Endodermal cell (in vitro differentiated cells): ENCODE measurements around the gene THAP9. TPM values are rescaled to one million over a fixed set of nuclear protein-coding genes. Genes with fewer than 3 reads are reported as not detected.
A peak's percentile ranks its signal among the peaks of the same experiment; 100 is the strongest.

ENCODE experiments used
- DNase-seq: peaks from one replicate; pipeline ENCODE4 v3.0.0-alpha.2; 2017
- H3K27ac ChIP-seq: 2 replicates; pipeline ENCODE4 v1.5.1; 2013; ENCODE audit warnings: mild to moderate bottlenecking, low read depth, low read length, moderate library complexity
- H3K27me3 ChIP-seq: 2 replicates; pipeline ENCODE4 v1.6.1; 2013; ENCODE audit warnings: mild to moderate bottlenecking, low read length, moderate library complexity; ENCODE audit not compliant: insufficient read depth, control insufficient read depth, poor library complexity, severe bottlenecking
- H3K36me3 ChIP-seq: 2 replicates; pipeline ENCODE4 v1.7.0; 2013; ENCODE audit warnings: mild to moderate bottlenecking, low read length, moderate library complexity; ENCODE audit not compliant: control insufficient read depth, insufficient read depth
- H3K4me1 ChIP-seq: one replicate; pipeline ENCODE4 v1.7.0; 2013; ENCODE audit warnings: low read length; ENCODE audit not compliant: control insufficient read depth, insufficient read depth
- H3K4me3 ChIP-seq: 2 replicates; pipeline ENCODE4 v1.5.1; 2013; ENCODE audit warnings: mild to moderate bottlenecking, low read length, moderate library complexity
- H3K9ac ChIP-seq: 2 replicates; pipeline ENCODE4 v1.6.1; 2013; ENCODE audit warnings: mild to moderate bottlenecking, low read length, moderate library complexity; ENCODE audit not compliant: poor library complexity, severe bottlenecking; ENCODE audit errors: extremely low read depth
- H3K9me3 ChIP-seq: 2 replicates; pipeline ENCODE4 v1.6.1; 2013; ENCODE audit warnings: mild to moderate bottlenecking, low read length, moderate library complexity; ENCODE audit not compliant: control insufficient read depth
- H3K27ac Mint-ChIP-seq: 2 replicates; pipeline ENCODE4 v1.8.0; 2020; ENCODE audit warnings: mixed read lengths
- H3K27me3 Mint-ChIP-seq: 2 replicates; pipeline ENCODE4 v1.8.0; 2021; ENCODE audit warnings: mild to moderate bottlenecking, mixed read lengths; ENCODE audit not compliant: insufficient read depth
- H3K36me3 Mint-ChIP-seq: 2 replicates; pipeline ENCODE4 v1.8.0; 2020; ENCODE audit warnings: low read depth, mixed read lengths
- H3K4me1 Mint-ChIP-seq: 2 replicates; pipeline ENCODE4 v1.8.0; 2020; ENCODE audit warnings: mixed read lengths
- H3K4me3 Mint-ChIP-seq: 2 replicates; pipeline ENCODE4 v1.8.0; 2020; ENCODE audit warnings: mild to moderate bottlenecking, moderate library complexity, mixed read lengths
- H3K9me3 Mint-ChIP-seq: 2 replicates; pipeline ENCODE4 v1.8.0; 2020; ENCODE audit warnings: mild to moderate bottlenecking, mixed read lengths
- WGBS, 2 experiments: methylation state at CpG; one replicate each; pipeline versions ENCODE4 v1.1.5 to v1.1.7; 2013; ENCODE audit warnings: missing lambda C conversion rate in 2 of 2, mixed read lengths in 1 of 2; ENCODE audit not compliant: insufficient coverage in 1 of 2, insufficient read length in 1 of 2; 5-methylcytosine and 5-hydroxymethylcytosine counted together
- total RNA-seq, 2 donors: library from RNA; stranded (reverse); fragmentation: NEBNext Ultra II Directional in 1 of 2; extraction: Animal tissue kit (Norgen Biotek cat#: 25700) in 1 of 2; gene quantifications; 2 replicates in 1 of 2; 3 replicates in 1 of 2; pipeline ENCODE4 v1.2.1, GENCODE V29; 2021
- TF ChIP-seq, protein P1 (sequence below): fragments of 200-600 bp; sonication (generic); conservative IDR thresholded peaks from 2 replicates; pipeline ENCODE4 v1.5.0; 2021; ENCODE audit warnings: antibody characterized with exemption, mild to moderate bottlenecking

Gene THAP9
- total RNA-seq, 2 donors from 2014 or later = 14.4 to 22.3 TPM

DNA sequence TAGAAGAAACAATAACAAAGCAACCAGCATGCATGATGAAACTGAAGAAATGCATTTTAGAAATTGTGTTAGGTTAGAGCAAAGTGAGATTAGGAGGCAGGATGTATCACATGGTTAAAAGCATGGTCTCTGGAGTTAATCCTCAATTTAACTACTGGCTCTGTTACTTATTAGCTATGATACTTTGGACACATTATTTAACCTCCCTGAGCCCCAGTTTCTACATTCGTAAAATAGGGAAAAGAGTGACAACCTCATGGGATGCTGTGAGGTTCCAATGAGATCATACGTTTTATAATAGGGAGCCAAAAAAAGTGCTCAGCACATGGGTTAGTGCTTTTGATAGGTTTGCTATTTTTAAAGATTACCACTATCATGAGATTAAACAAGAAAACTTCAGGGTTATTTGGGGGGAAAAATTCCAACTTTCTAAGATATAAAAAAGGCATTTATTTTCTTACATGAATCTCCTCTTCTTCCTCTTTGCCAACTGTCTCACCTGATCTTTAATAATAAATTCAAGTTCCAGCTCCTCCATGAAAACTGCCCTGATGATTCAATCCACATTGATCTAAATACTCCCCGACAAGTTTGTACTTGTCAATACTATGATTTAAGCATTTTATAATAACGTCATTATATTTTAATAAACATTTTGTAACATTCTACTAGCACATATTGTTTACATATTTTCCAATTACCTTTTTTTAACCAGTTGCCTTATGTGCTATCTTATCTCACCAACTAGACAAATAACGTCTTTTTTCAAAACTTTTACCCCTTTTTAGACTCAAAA, 14.2 kb upstream of the THAP9 start:
- H3K27ac Mint-ChIP-seq = no peak overlapping the region
- 82 to 88% methylated on average over 3 to 5 of the region's 5 CpGs for WGBS, 2 experiments
- no peak for DNase-seq
- Histone ChIP-seq H3K9ac (no peak overlapping the region), H3K9me3 (no peaks in the 10 kb centered on the region), H3K4me1 (no peaks in the 10 kb centered on the region), H3K27me3 (no peaks in the 10 kb centered on the region), H3K27ac (no peak overlapping the region), H3K4me3 (peak overlapping the region; percentile 72), H3K36me3 (peaks cover 47% of the 10 kb centered on the region)
- H3K36me3 Mint-ChIP-seq = peaks cover 14% of the 10 kb centered on the region
- peaks cover 25% of the 10 kb centered on the region for H3K4me1 Mint-ChIP-seq
- no peaks in the 10 kb centered on the region for H3K9me3 Mint-ChIP-seq
- H3K27me3 Mint-ChIP-seq = no peaks in the 10 kb centered on the region
- H3K4me3 Mint-ChIP-seq = no peak overlapping the region
- TF ChIP-seq, protein P1, sequence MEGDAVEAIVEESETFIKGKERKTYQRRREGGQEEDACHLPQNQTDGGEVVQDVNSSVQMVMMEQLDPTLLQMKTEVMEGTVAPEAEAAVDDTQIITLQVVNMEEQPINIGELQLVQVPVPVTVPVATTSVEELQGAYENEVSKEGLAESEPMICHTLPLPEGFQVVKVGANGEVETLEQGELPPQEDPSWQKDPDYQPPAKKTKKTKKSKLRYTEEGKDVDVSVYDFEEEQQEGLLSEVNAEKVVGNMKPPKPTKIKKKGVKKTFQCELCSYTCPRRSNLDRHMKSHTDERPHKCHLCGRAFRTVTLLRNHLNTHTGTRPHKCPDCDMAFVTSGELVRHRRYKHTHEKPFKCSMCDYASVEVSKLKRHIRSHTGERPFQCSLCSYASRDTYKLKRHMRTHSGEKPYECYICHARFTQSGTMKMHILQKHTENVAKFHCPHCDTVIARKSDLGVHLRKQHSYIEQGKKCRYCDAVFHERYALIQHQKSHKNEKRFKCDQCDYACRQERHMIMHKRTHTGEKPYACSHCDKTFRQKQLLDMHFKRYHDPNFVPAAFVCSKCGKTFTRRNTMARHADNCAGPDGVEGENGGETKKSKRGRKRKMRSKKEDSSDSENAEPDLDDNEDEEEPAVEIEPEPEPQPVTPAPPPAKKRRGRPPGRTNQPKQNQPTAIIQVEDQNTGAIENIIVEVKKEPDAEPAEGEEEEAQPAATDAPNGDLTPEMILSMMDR = no peak

DNA sequence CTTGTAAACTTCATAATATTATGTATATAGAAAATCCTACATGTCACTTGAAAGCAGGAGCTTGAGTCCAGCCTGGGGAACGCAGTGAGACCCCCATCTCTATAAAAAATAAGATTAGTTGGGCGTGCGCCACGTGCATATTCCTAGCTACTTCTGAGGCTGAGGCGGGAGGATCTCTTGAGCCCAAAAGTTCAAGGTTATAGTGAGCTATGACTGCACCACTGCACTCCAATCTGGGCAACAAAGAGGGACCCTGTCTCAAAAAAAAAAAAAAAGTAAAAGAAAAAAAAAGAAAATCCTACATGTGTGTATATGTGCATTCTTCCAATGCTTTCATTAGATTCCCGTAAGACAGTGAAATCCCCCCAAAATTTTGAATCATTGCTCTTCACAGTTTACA, 11.2 kb upstream of the THAP9 start:
- DNase-seq = no peak
- 84 to 95% methylated on average over 4 to 6 of the region's 6 CpGs for WGBS, 2 experiments
- peak overlapping the region; percentile 100 for H3K9ac ChIP-seq
- H3K27me3 ChIP-seq = no peaks in the 10 kb centered on the region
- no peaks in the 10 kb centered on the region for H3K9me3 ChIP-seq
- H3K4me1 ChIP-seq = peaks cover 11% of the 10 kb centered on the region
- H3K27ac Mint-ChIP-seq = no peak overlapping the region
- peaks cover 16% of the 10 kb centered on the region for H3K36me3 Mint-ChIP-seq
- H3K4me1 Mint-ChIP-seq = peaks cover 50% of the 10 kb centered on the region
- H3K36me3 ChIP-seq = peaks cover 37% of the 10 kb centered on the region
- TF ChIP-seq, protein P1 = no peak
- H3K27me3 Mint-ChIP-seq = no peaks in the 10 kb centered on the region
- no peaks in the 10 kb centered on the region for H3K9me3 Mint-ChIP-seq
- no peak overlapping the region for H3K27ac ChIP-seq
- peak overlapping the region; percentile 92 for H3K4me3 Mint-ChIP-seq
- peak overlapping the region; percentile 98 for H3K4me3 ChIP-seq

DNA sequence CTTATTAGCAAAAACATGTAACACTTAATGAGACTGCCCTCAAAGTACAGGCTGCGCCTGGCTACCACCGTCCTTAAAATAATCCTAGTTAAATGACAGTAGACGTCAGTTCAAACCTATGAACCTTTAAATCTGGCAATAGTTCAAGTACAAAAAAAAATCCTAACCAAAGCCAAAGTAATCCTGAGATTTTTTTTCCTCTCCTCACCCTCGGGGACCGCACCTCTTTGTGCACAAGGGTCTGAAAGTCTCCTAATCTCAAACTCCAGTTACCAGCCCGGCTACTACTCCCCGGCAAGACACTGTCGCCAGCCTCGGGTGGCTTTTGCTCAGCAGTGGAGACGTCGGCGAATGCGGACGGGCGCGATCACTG, 10.0 kb upstream of the THAP9 start:
- H3K9me3 ChIP-seq = no peaks in the 10 kb centered on the region
- peak overlapping the region; percentile 97 for H3K27ac Mint-ChIP-seq
- H3K4me1 ChIP-seq = peaks cover 15% of the 10 kb centered on the region
- H3K36me3 ChIP-seq = peaks cover 39% of the 10 kb centered on the region
- H3K27ac ChIP-seq = peak overlapping the region; percentile 94
- H3K36me3 Mint-ChIP-seq = peaks cover 24% of the 10 kb centered on the region
- H3K4me1 Mint-ChIP-seq = peaks cover 57% of the 10 kb centered on the region
- peak overlapping the region; percentile 98 for H3K4me3 ChIP-seq
- 0% methylated on average over 4 to 16 of the region's 16 CpGs for WGBS, 2 experiments
- H3K27me3 Mint-ChIP-seq = no peaks in the 10 kb centered on the region
- peak overlapping the region; percentile 100 for H3K9ac ChIP-seq
- H3K27me3 ChIP-seq = no peaks in the 10 kb centered on the region
- no peaks in the 10 kb centered on the region for H3K9me3 Mint-ChIP-seq
- TF ChIP-seq, protein P1 = no peak
- H3K4me3 Mint-ChIP-seq = peak overlapping the region; percentile 92
- DNase-seq = no peak
